ENCODE measurements around the gene HLF. TPM values are rescaled to one million over a fixed set of nuclear protein-coding genes. Genes with fewer than 3 reads are reported as not detected.

Gene HLF
- total and polyA plus RNA-seq, 2 experiments from 2014 or later, result 0.28 TPM; not detected in 1

- peaks cover 14% of the 10 kb centered on the region for H3K4me1 ChIP-seq (ENCODE audit: insufficient read depth)
- H3F3A ChIP-seq (replicated peaks; ENCODE audit: low read depth), result no peaks in the 10 kb centered on the region
- H2AFZ ChIP-seq, result 0 out of 2 replicates have a peak overlapping the region, but pooled peaks have one; percentile 53
- H3K27me3 ChIP-seq (ENCODE audit: insufficient read depth), result no peaks in the 10 kb centered on the region
- Mint-ChIP-seq H3K4me3 (no peak overlapping the region), H3K27me3 (ENCODE audit: insufficient read depth, low read depth, poor library complexity) (no peaks in the 10 kb centered on the region), H3K9me3 (peaks cover 9% of the 10 kb centered on the region; the same call in 2 of the 3 replicates), H3K4me1 (peaks cover 27% of the 10 kb centered on the region), H3K36me3 (ENCODE audit: low read depth) (no peaks in the 10 kb centered on the region), H3K27ac (no peak overlapping the region)
- no peaks in the 10 kb centered on the region for H3K79me2 ChIP-seq (replicated peaks; ENCODE audit: insufficient read depth)
- ATAC-seq (peak; percentile 73), DNase-seq (ENCODE audit: low spot score) (peak; percentile 77)
- no peak overlapping the region for H3K4me3 ChIP-seq
- peaks cover 4% of the 10 kb centered on the region; the same call in 1 of the 2 replicates for H3K9me2 ChIP-seq (ENCODE audit: insufficient read depth)
- TF ChIP-seq CTCF (conservative IDR thresholded peaks at IDR 0.05; ENCODE audit: low read depth in 2 of 2), result peak; percentile 73 to 79
- no peak for TF ChIP-seq ZNF331 (CRISPR knock-in tag; IDR thresholded peaks at IDR 0.05; ENCODE audit: low read depth)
- H3K36me3 ChIP-seq (ENCODE audit: insufficient read depth), result no peaks in the 10 kb centered on the region
- H3K4me2 ChIP-seq, result no peak overlapping the region
- no peak overlapping the region for H3K27ac ChIP-seq (ENCODE audit: low read depth)
- H4K20me1 ChIP-seq (replicated peaks; ENCODE audit: insufficient read depth), result no peaks in the 10 kb centered on the region
Measured at GRCh38 chr17:55348749-55349354, 84.1 kb downstream of the HLF start.

GRCh38 chr17:55350825-55351205 lies 86.1 kb downstream of the HLF start:
- Histone ChIP-seq H4K20me1 (replicated peaks; ENCODE audit: insufficient read depth) (no peaks in the 10 kb centered on the region), H3K79me2 (replicated peaks; ENCODE audit: insufficient read depth) (no peaks in the 10 kb centered on the region), H3K4me3 (no peak overlapping the region), H2AFZ (peak overlapping the region; percentile 2; the same call in 1 of the 2 replicates), H3K9me2 (ENCODE audit: insufficient read depth) (peaks cover 4% of the 10 kb centered on the region; the same call in 1 of the 2 replicates), H3F3A (replicated peaks; ENCODE audit: low read depth) (no peaks in the 10 kb centered on the region), H3K4me2 (peak overlapping the region; percentile 34), H3K36me3 (ENCODE audit: insufficient read depth) (no peaks in the 10 kb centered on the region), H3K4me1 (ENCODE audit: insufficient read depth) (peaks cover 14% of the 10 kb centered on the region), H3K27me3 (ENCODE audit: insufficient read depth) (no peaks in the 10 kb centered on the region), H3K27ac (ENCODE audit: low read depth) (peak overlapping the region; percentile 72)
- peak overlapping the region; percentile 83 for H3K27ac Mint-ChIP-seq
- peaks cover 27% of the 10 kb centered on the region for H3K4me1 Mint-ChIP-seq
- peaks cover 5% of the 10 kb centered on the region; the same call in 1 of the 3 replicates for H3K9me3 Mint-ChIP-seq
- H3K4me3 Mint-ChIP-seq, result no peak overlapping the region
- H3K36me3 Mint-ChIP-seq (ENCODE audit: low read depth), result no peaks in the 10 kb centered on the region
- ATAC-seq (peak; percentile 89), DNase-seq (ENCODE audit: low spot score) (peak; percentile 72)
- H3K27me3 Mint-ChIP-seq (ENCODE audit: insufficient read depth, low read depth, poor library complexity), result peaks cover 1% of the 10 kb centered on the region
- TF ChIP-seq EZH2phosphoT487 (IDR thresholded peaks at IDR 0.05; ENCODE audit: unreplicated experiment) (no peak), NANOG (IDR thresholded peaks at IDR 0.05; ENCODE audit: borderline replicate concordance) (0 out of 2 replicates have a peak, but pooled peaks have one; percentile 5), EZH2 (IDR thresholded peaks at IDR 0.05; ENCODE audit: low read depth, unreplicated experiment) (no peak), REST (IDR thresholded peaks at IDR 0.05; ENCODE audit: unreplicated experiment) (no peak), ETS1 (IDR thresholded peaks at IDR 0.05) (no peak), CREB1 (CRISPR knock-in tag; IDR thresholded peaks at IDR 0.05; ENCODE audit: low read depth) (0 out of 2 replicates have a peak, but pooled peaks have one; percentile 29), JUNB (IDR thresholded peaks at IDR 0.05; ENCODE audit: unreplicated experiment) (no peak), ZNF331 (CRISPR knock-in tag; IDR thresholded peaks at IDR 0.05; ENCODE audit: low read depth) (no peak)

Data from GM23338 (cell line).